H1 (cell line): Measurements from ENCODE around the gene SULF2. TPM values are rescaled to one million over a fixed set of nuclear protein-coding genes. Genes with fewer than 3 reads are reported as not detected.

ENCODE experiments used
- CTCF ChIA-PET: fragments of 300-600 bp; sonication (Branson Sonifier 250); formaldehyde crosslinking; loops from one replicate; lab custom pipeline; 2021; ENCODE audit not compliant: partially characterized antibody; lab: Charles Lee
- POLR2A ChIA-PET: fragments of 300-600 bp; sonication (Branson Sonifier 250); formaldehyde crosslinking; loops from one replicate; lab custom pipeline; 2021; ENCODE audit warnings: inconsistent platforms; ENCODE audit not compliant: partially characterized antibody; lab: Charles Lee
- DNase-seq, 2 experiments: peaks; one replicate each; pipeline versions ENCODE4 v3.0.0 to v3.0.0-alpha.2; 2010 to 2022; ENCODE audit warnings: low spot score in 2 of 2, low read depth in 1 of 2, mixed read lengths in 1 of 2
- FAIRE-seq: peaks from 2 replicates; lab custom pipeline; 2011; peaks lifted over from hg19 to GRCh38; lab: Jason Lieb, UNC
- H2AFZ ChIP-seq: 2 replicates; pipeline ENCODE4 v1.8.1; 2012; ENCODE audit warnings: low read length, inconsistent platforms
- H2AK5ac ChIP-seq: 2 replicates; pipeline ENCODE4 v1.6.1; 2013; ENCODE audit warnings: low read depth, low read length
- H2BK120ac ChIP-seq: replicated peaks from 2 replicates; pipeline ENCODE3; 2013; ENCODE audit warnings: low read depth, low read length, inconsistent platforms
- H2BK12ac ChIP-seq: 2 replicates; pipeline ENCODE4 v1.6.1; 2013; ENCODE audit warnings: low read depth, low read length
- H2BK15ac ChIP-seq: 2 replicates; pipeline ENCODE4 v1.6.1; 2013; ENCODE audit warnings: low read length
- H2BK20ac ChIP-seq: 2 replicates; pipeline ENCODE4 v1.6.1; 2013; ENCODE audit warnings: low read length
- H2BK5ac ChIP-seq: 2 replicates; pipeline ENCODE4 v1.6.1; 2013; ENCODE audit warnings: low read depth, low read length
- H3K14ac ChIP-seq: 2 replicates; pipeline ENCODE4 v1.6.1; 2013; ENCODE audit warnings: inconsistent platforms; ENCODE audit not compliant: insufficient read length
- H3K18ac ChIP-seq: 2 replicates; pipeline ENCODE4 v1.6.1; 2013; ENCODE audit warnings: low read length; ENCODE audit errors: extremely low read depth
- H3K23ac ChIP-seq: 2 replicates; pipeline ENCODE4 v1.6.1; 2013; ENCODE audit warnings: inconsistent platforms; ENCODE audit not compliant: insufficient read length
- H3K23me2 ChIP-seq: 2 replicates; pipeline ENCODE4 v1.6.1; 2013; ENCODE audit warnings: low read depth, low read length
- H3K27ac ChIP-seq: 2 replicates; pipeline ENCODE4 v1.6.1; 2011; ENCODE audit warnings: low read depth, low read length, inconsistent platforms
- H3K27me3 ChIP-seq, 4 experiments: replicated peaks in 1 of 4; 1 replicate in 1 of 4; 2 replicates in 3 of 4; pipeline versions ENCODE4 v1.6.1 to v1.8.1; 2011 to 2013; ENCODE audit warnings: low read length in 3 of 4, mild to moderate bottlenecking in 3 of 4, inconsistent platforms in 2 of 4, mixed read lengths in 2 of 4, moderate library complexity in 1 of 4; ENCODE audit not compliant: control insufficient read depth in 3 of 4, insufficient read depth in 3 of 4; ENCODE audit errors: extremely low read depth in 1 of 4
- H3K36me3 ChIP-seq, 4 experiments: 2 replicates each; pipeline versions ENCODE4 v1.6.1 to v1.8.1; 2011 to 2013; ENCODE audit warnings: mild to moderate bottlenecking in 4 of 4, low read length in 3 of 4, moderate library complexity in 2 of 4, control low read depth in 1 of 4, inconsistent platforms in 1 of 4; ENCODE audit not compliant: insufficient read depth in 4 of 4, control insufficient read depth in 2 of 4
- H3K4ac ChIP-seq: replicated peaks from 2 replicates; pipeline ENCODE3; 2013; ENCODE audit warnings: low read length, low read depth, mixed read lengths, inconsistent platforms; ENCODE audit not compliant: insufficient read length
- H3K4me1 ChIP-seq, 4 experiments: replicated peaks in 1 of 4; 1 replicate in 1 of 4; 2 replicates in 3 of 4; pipeline versions ENCODE4 v1.6.1 to v1.8.1; 2011 to 2013; ENCODE audit warnings: low read length in 3 of 4, inconsistent platforms in 2 of 4, mixed read lengths in 1 of 4; ENCODE audit not compliant: insufficient read depth in 4 of 4, control insufficient read depth in 3 of 4
- H3K4me2 ChIP-seq, 2 experiments: 2 replicates each; pipeline versions ENCODE4 v1.6.1 to v1.8.1; 2011 to 2013; ENCODE audit warnings: low read depth in 2 of 2, low read length in 2 of 2, control low read depth in 1 of 2, inconsistent platforms in 1 of 2, mild to moderate bottlenecking in 1 of 2; ENCODE audit not compliant: insufficient read depth in 1 of 2
- H3K4me3 ChIP-seq, 4 experiments: fragments of 200-600, 300-600 bp in 1 of 4; sonication (generic), shearing (Covaris generic), sonication (Bioruptor Twin) in 1 of 4; 2 replicates each; pipeline versions ENCODE4 v1.5.1 to v1.8.1; 2011 to 2016; ENCODE audit warnings: low read length in 4 of 4, low read depth in 3 of 4, control low read depth in 2 of 4, inconsistent platforms in 2 of 4, mild to moderate bottlenecking in 2 of 4, mixed read lengths in 1 of 4, moderate library complexity in 1 of 4; ENCODE audit not compliant: insufficient read depth in 2 of 4; ENCODE audit errors: extremely low read depth in 1 of 4
- H3K56ac ChIP-seq: replicated peaks from 2 replicates; pipeline ENCODE3; 2013; ENCODE audit warnings: low read depth, mild to moderate bottlenecking, mixed read lengths, low read length, inconsistent platforms; ENCODE audit not compliant: insufficient read length
- H3K79me1 ChIP-seq: 2 replicates; pipeline ENCODE4 v1.6.1; 2013; ENCODE audit warnings: low read depth, low read length, control low read depth
- H3K79me2 ChIP-seq, 2 experiments: 2 replicates each; pipeline versions ENCODE4 v1.6.1 to v1.8.1; 2012 to 2013; ENCODE audit warnings: low read length in 2 of 2, mild to moderate bottlenecking in 2 of 2, inconsistent platforms in 1 of 2; ENCODE audit not compliant: insufficient read depth in 2 of 2, control insufficient read depth in 1 of 2
- H3K9ac ChIP-seq, 4 experiments: replicated peaks in 1 of 4; 1 replicate in 1 of 4; 2 replicates in 3 of 4; pipeline versions ENCODE4 v1.6.1 to v1.8.1; 2011 to 2013; ENCODE audit warnings: low read depth in 3 of 4, low read length in 3 of 4, control low read depth in 2 of 4, mild to moderate bottlenecking in 2 of 4, moderate library complexity in 2 of 4, inconsistent platforms in 1 of 4; ENCODE audit errors: extremely low read depth in 1 of 4
- H3K9me3 ChIP-seq, 2 experiments: 2 replicates each; pipeline versions ENCODE4 v1.6.1 to v1.8.1; 2012 to 2013; ENCODE audit warnings: mild to moderate bottlenecking in 2 of 2, moderate library complexity in 2 of 2, control low read depth in 1 of 2, inconsistent platforms in 1 of 2, low read depth in 1 of 2, low read length in 1 of 2, mixed read lengths in 1 of 2; ENCODE audit not compliant: insufficient read depth in 2 of 2
- H4K20me1 ChIP-seq, 2 experiments: replicated peaks in 1 of 2; 2 replicates each; pipeline versions ENCODE3 to v1.8.1; 2011 to 2013; ENCODE audit warnings: inconsistent platforms in 2 of 2, low read length in 2 of 2, mild to moderate bottlenecking in 1 of 2; ENCODE audit not compliant: insufficient read depth in 2 of 2, control insufficient read depth in 1 of 2
- H4K5ac ChIP-seq: 2 replicates; pipeline ENCODE4 v1.6.1; 2013; ENCODE audit warnings: low read length, low read depth, mixed read lengths, inconsistent platforms; ENCODE audit not compliant: insufficient read length
- H4K8ac ChIP-seq: 2 replicates; pipeline ENCODE4 v1.8.0; 2013; ENCODE audit warnings: mild to moderate bottlenecking, moderate library complexity, low read length, inconsistent platforms; ENCODE audit not compliant: insufficient read depth; ENCODE audit errors: extremely low read depth
- H4K91ac ChIP-seq: replicated peaks from 2 replicates; pipeline ENCODE3; 2013; ENCODE audit warnings: low read length, mixed read lengths, inconsistent platforms; ENCODE audit not compliant: insufficient read length
- SAP30 ChIP-seq: fragments of 300-600 bp; sonication (generic); IDR thresholded peaks from 2 replicates; pipeline ENCODE4 v1.7.1; 2012; ENCODE audit warnings: low read length, moderate library complexity, mild to moderate bottlenecking, inconsistent platforms; ENCODE audit not compliant: insufficient read depth, insufficient replicate concordance
- WGBS, 2 experiments: shearing (Covaris generic) in 1 of 2; methylation state at CpG; one replicate each; pipeline versions ENCODE4 v1.1.6 to v1.1.7; 2013 to 2015; ENCODE audit warnings: low lambda C conversion rate in 2 of 2, mixed read lengths in 2 of 2, inconsistent platforms in 1 of 2, low coverage in 1 of 2, missing lambda C conversion rate in 1 of 2; ENCODE audit not compliant: insufficient replicate concordance in 2 of 2, insufficient coverage in 1 of 2, insufficient read length in 1 of 2; ENCODE audit errors: extremely low coverage in 1 of 2, missing lambda C conversion rate in 1 of 2; 5-methylcytosine and 5-hydroxymethylcytosine counted together
- polyA plus RNA-seq, 7 experiments: library from polyadenylated mRNA; depleted of rRNA in 3 of 7; stranded (reverse) in 5 of 7; unstranded in 2 of 7; fragments of >200 nt in 5 of 7; fragments of 200-250 nt in 2 of 7; gene quantifications; 1 replicate in 5 of 7; 2 replicates in 1 of 7; 4 replicates in 1 of 7; pipeline versions ENCODE4 v1.2.1 to v1.2.3, GENCODE V29; 2011 to 2013; ENCODE audit warnings: missing spikeins in 2 of 7, mixed read lengths in 2 of 7
- total RNA-seq: library from RNA; stranded (reverse); fragmentation: NEBNext Ultra II Directional; extraction: Animal tissue kit (Norgen Biotek cat#: 25700); gene quantifications from 2 replicates; pipeline ENCODE4 v1.2.1, GENCODE V29; 2021

The SULF2 gene
- total and polyA plus RNA-seq, 2 of the 8 experiments (the other 6 are each of a cell fraction or from before 2014, with no cell fraction given): 15.7 to 28.2 TPM

- no peak overlapping the region for H3K27ac ChIP-seq
- no peaks in the 10 kb centered on the region for H3K79me1 ChIP-seq
- H3K4ac ChIP-seq: no peak overlapping the region
- no peak overlapping the region for H3K4me3 ChIP-seq
- no peak overlapping the region for H2BK120ac ChIP-seq
- H3K18ac ChIP-seq: no peak overlapping the region
- peaks cover 0 to 2% (median 0%) of the 10 kb centered on the region in 4 experiments; a peak in 1 of 7 replicates for H3K4me1 ChIP-seq
- no peaks in the 10 kb centered on the region for H3K79me2 ChIP-seq
- no peak for FAIRE-seq
- CTCF ChIA-PET: interaction anchor here (0.9 kb wide), 1 partner anchor 16 kb away, joined by 4 read pairs; no protein-coding TSS in a partner anchor
- no peak overlapping the region; a peak in 1 of 7 replicates for H3K9ac ChIP-seq
- H2BK20ac ChIP-seq: no peak overlapping the region
- no peaks in the 10 kb centered on the region for H3K36me3 ChIP-seq
- no peak overlapping the region for H3K23ac ChIP-seq
- H2BK15ac ChIP-seq: no peak overlapping the region
- no peak overlapping the region for H3K14ac ChIP-seq
- no peak for TF ChIP-seq SAP30
- H4K20me1 ChIP-seq: peaks cover 0 to 2% of the 10 kb centered on the region in 2 experiments
- no peak overlapping the region for H4K5ac ChIP-seq
- no peak overlapping the region for H4K91ac ChIP-seq
- H2AK5ac ChIP-seq: no peak overlapping the region
- POLR2A ChIA-PET: no interaction called here
- no peak overlapping the region for H3K56ac ChIP-seq
- no peak overlapping the region for H3K4me2 ChIP-seq
- no peak for DNase-seq
- H3K9me3 ChIP-seq: no peaks in the 10 kb centered on the region
- H4K8ac ChIP-seq: no peak overlapping the region; the same call in 1 of the 2 replicates
- no peaks in the 10 kb centered on the region for H3K23me2 ChIP-seq
- no peaks in the 10 kb centered on the region for H3K27me3 ChIP-seq
- WGBS, 2 experiments: 92% methylated on average over 22 of the region's 22 CpGs; no CpG with 5 or more reads in 1 of the 2 experiments
- no peak overlapping the region for H2BK5ac ChIP-seq
- H2AFZ ChIP-seq: no peak overlapping the region
- H2BK12ac ChIP-seq: no peak overlapping the region
Observed at GRCh38 chr20:47741669-47742608, 43.3 kb downstream of the SULF2 start.
